Stimulated activated naive CD8-positive, alpha-beta T cell treated with anti-CD3 and anti-CD28 coated beads, Interleukin-15, amount 100 ng/mL, for 72 hours (primary cell): ENCODE measurements around the gene KRTAP4-12.
"Not testable (repeated sequence)": the region's sequence is repeated elsewhere in the genome, so short reads cannot be mapped to it uniquely, and the experiment has no call there.

Experiments
- ATAC-seq: fragments of 150-1000 bp; cut with Tn5 transposase; 2 replicates; pipeline ENCODE4 v1.10.0; 2021; ENCODE audit warnings: mild to moderate bottlenecking, moderate library complexity
- DNase-seq, 2 donors: peaks; one replicate each; pipeline ENCODE4 v3.0.0; 2021 to 2022
- H3K27ac Mint-ChIP-seq, 2 donors: one replicate each; pipeline ENCODE4 v1.8.0; 2022; ENCODE audit warnings: mild to moderate bottlenecking in 2 of 2, mixed read lengths in 2 of 2, moderate library complexity in 2 of 2
- H3K27me3 Mint-ChIP-seq: one replicate; pipeline ENCODE4 v1.8.0; 2022; ENCODE audit warnings: mixed read lengths
- H3K4me1 Mint-ChIP-seq: one replicate; pipeline ENCODE4 v1.8.0; 2022; ENCODE audit warnings: mild to moderate bottlenecking, mixed read lengths
- H3K4me3 Mint-ChIP-seq, 2 donors: one replicate each; pipeline ENCODE4 v1.8.0; 2022; ENCODE audit warnings: mild to moderate bottlenecking in 2 of 2, mixed read lengths in 2 of 2, moderate library complexity in 1 of 2
- H3K9me3 Mint-ChIP-seq, 2 donors: one replicate each; pipeline ENCODE4 v1.8.0; 2022; ENCODE audit warnings: mixed read lengths in 2 of 2

KRTAP4-12 gene

GRCh38 chr17:41123991-41124371 lies at the start of gene KRTAP4-12:
Gene KRTAP4-12, minus strand, starts transcription at chr17:41124182. Its CDS starts 60 bp downstream, at chr17:41124122.
- peak within 1 kb of the TSS; percentile 72 for H3K4me3 Mint-ChIP-seq
- not testable (repeated sequence) for ATAC-seq, DNase-seq, H3K9me3 Mint-ChIP-seq, H3K27me3 Mint-ChIP-seq
- H3K27ac Mint-ChIP-seq, result peak within 1 kb of the TSS in 1 of 2 donors; percentile 76
- peaks cover 62% of the 10 kb centered on the region for H3K4me1 Mint-ChIP-seq

DNA sequence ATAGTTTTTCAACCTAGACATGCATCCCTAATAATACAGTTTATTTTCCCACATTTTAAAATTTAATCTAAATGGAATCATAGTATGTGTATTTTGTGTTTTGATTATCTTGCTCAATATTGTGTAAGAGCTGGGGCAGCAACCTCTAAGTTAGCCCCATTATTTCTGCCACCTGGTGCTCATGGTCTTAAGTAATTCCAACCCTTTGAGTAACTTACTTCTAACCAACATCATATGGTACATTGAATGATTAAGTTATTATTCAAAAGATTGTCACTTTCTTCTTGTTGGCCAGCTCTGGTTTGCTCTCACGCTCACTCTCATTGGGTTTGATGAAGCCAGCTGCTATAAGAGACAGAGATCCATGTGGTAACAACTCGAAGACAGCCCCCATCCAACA lies 47.9 kb upstream of the KRTAP4-12 start:
- H3K27ac Mint-ChIP-seq, result no peak overlapping the region
- no peaks in the 10 kb centered on the region for H3K27me3 Mint-ChIP-seq
- DNase-seq (no peak), ATAC-seq (no peak)
- no peaks in the 10 kb centered on the region for H3K9me3 Mint-ChIP-seq
- H3K4me1 Mint-ChIP-seq, result no peaks in the 10 kb centered on the region
- no peak overlapping the region for H3K4me3 Mint-ChIP-seq

GRCh38 chr17:41168121-41168520 lies 44.1 kb upstream of the KRTAP4-12 start, which contains the start of gene KRTAP4-3:
Gene KRTAP4-3, minus strand, starts transcription at chr17:41168221. Its CDS starts 49 bp downstream, at chr17:41168172.
- no peak for DNase-seq
- no peak within 1 kb of the TSS for H3K27ac Mint-ChIP-seq
- no peaks in the 10 kb centered on the region for H3K4me1 Mint-ChIP-seq
- no peak within 1 kb of the TSS for H3K4me3 Mint-ChIP-seq
- ATAC-seq, result no peak
- no peaks in the 10 kb centered on the region for H3K9me3 Mint-ChIP-seq
- H3K27me3 Mint-ChIP-seq, result no peaks in the 10 kb centered on the region

- Mint-ChIP-seq H3K27ac (no peak overlapping the region), H3K9me3 (no peaks in the 10 kb centered on the region), H3K27me3 (no peaks in the 10 kb centered on the region), H3K4me3 (no peak overlapping the region), H3K4me1 (no peaks in the 10 kb centered on the region)
- no peak for DNase-seq
- ATAC-seq, result no peak
These were observed 43.6 kb upstream of the KRTAP4-12 start for GRCh38 chr17:41167561-41167960.

GRCh38 chr17:41163828-41164227 lies 39.8 kb upstream of the KRTAP4-12 start:
- no peaks in the 10 kb centered on the region for H3K4me1 Mint-ChIP-seq
- DNase-seq (no peak), ATAC-seq (no peak)
- no peaks in the 10 kb centered on the region for H3K9me3 Mint-ChIP-seq
- H3K4me3 Mint-ChIP-seq, result no peak overlapping the region
- no peaks in the 10 kb centered on the region for H3K27me3 Mint-ChIP-seq
- H3K27ac Mint-ChIP-seq, result no peak overlapping the region

DNA sequence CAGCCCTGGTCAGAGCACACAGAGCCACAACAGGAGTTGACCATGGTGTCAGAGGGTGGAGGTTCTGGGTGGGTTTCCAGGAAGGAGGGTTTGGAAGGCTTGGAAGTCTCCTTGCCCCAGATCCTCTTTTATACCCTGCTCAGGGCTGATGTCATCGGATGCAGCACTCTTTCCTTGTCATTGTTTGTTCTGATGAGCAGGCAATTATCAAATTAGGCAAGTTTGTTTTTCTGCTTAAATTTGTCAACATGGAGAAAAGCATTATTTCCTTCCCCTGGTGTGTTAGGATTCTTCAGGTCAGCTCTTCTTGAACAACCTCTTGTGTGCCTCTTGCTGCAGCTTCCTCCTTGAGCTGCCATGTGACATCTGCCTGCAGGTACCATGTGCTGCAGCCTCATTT lies 36.7 kb upstream of the KRTAP4-12 start, which contains the start of gene KRTAP4-4:
KRTAP4-4 (minus strand) TSS at position 101 of the 400 bp plus-strand sequence; CDS start at position 44, 57 bp downstream.
- Mint-ChIP-seq H3K4me1 (no peaks in the 10 kb centered on the region), H3K4me3 (no peak within 1 kb of the TSS), H3K27me3 (no peaks in the 10 kb centered on the region), H3K27ac (peak within 1 kb of the TSS in 1 of 2 donors; percentile 15), H3K9me3 (no peaks in the 10 kb centered on the region)
- no peak for DNase-seq
- ATAC-seq, result no peak

GRCh38 chr17:41160190-41160589 lies 36.2 kb upstream of the KRTAP4-12 start:
- not testable (repeated sequence) for DNase-seq, H3K27ac Mint-ChIP-seq, ATAC-seq, H3K4me3 Mint-ChIP-seq, H3K9me3 Mint-ChIP-seq, H3K27me3 Mint-ChIP-seq, H3K4me1 Mint-ChIP-seq

GRCh38 chr17:41153856-41154255 lies 29.9 kb upstream of the KRTAP4-12 start:
- Mint-ChIP-seq H3K4me3 (no peak overlapping the region), H3K4me1 (no peaks in the 10 kb centered on the region), H3K27ac (no peak overlapping the region), H3K9me3 (no peaks in the 10 kb centered on the region), H3K27me3 (no peaks in the 10 kb centered on the region)
- DNase-seq (no peak), ATAC-seq (no peak)

DNA sequence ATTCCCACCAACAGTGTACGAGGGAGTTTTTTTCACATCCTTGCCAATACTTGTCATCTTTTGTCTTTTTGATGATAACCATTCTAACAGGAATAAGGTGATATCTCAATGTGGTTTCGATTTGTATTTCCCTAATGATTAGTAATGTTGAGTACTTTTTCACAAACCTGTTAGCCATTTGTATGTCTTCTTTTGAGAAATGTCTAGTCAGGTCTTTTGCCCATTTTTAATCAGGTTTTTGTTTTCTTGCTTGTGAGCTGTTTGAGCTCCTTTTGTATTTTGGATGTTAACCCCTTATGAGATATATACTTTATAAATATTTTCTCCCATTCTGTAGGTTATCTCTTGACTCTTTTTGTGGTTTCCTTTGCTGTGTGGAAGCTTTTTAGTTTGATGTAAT lies 27.5 kb upstream of the KRTAP4-12 start:
- H3K4me1 Mint-ChIP-seq, result no peaks in the 10 kb centered on the region
- ATAC-seq, result no peak
- H3K9me3 Mint-ChIP-seq, result no peaks in the 10 kb centered on the region
- no peaks in the 10 kb centered on the region for H3K27me3 Mint-ChIP-seq
- H3K4me3 Mint-ChIP-seq, result no peak overlapping the region
- no peak for DNase-seq
- H3K27ac Mint-ChIP-seq, result no peak overlapping the region

DNA sequence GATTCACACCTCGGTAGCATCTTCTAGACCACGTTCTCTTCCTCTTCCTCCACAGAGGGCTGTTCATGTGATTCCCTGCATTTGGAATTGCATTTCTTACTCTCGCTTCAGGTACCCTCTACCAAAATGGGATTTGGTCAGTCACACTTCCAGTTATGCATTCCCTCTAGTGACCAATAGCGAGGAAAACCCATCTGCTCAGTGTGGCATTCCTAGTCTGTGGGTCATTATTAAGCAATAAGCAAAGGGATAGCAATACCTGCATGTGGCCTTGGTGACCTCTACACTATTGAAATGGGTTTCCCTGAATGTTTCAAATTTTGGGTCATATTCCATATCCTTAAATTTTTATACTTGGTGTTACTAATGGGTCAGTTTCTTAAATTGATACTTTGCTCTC lies 26.0 kb upstream of the KRTAP4-12 start:
- Mint-ChIP-seq H3K27me3 (no peaks in the 10 kb centered on the region), H3K4me3 (no peak overlapping the region), H3K9me3 (no peaks in the 10 kb centered on the region), H3K27ac (no peak overlapping the region), H3K4me1 (no peaks in the 10 kb centered on the region)
- ATAC-seq (no peak), DNase-seq (no peak)

GRCh38 chr17:41149652-41149985 lies 25.6 kb upstream of the KRTAP4-12 start, which contains the start of gene KRTAP4-5:
Gene KRTAP4-5, minus strand, starts transcription at chr17:41149825. Its CDS starts 58 bp downstream, at chr17:41149767.
- DNase-seq (no peak), ATAC-seq (no peak)
- Mint-ChIP-seq H3K27me3 (no peaks in the 10 kb centered on the region), H3K4me1 (no peaks in the 10 kb centered on the region), H3K9me3 (no peaks in the 10 kb centered on the region), H3K27ac (no peak within 1 kb of the TSS), H3K4me3 (no peak within 1 kb of the TSS)

DNA sequence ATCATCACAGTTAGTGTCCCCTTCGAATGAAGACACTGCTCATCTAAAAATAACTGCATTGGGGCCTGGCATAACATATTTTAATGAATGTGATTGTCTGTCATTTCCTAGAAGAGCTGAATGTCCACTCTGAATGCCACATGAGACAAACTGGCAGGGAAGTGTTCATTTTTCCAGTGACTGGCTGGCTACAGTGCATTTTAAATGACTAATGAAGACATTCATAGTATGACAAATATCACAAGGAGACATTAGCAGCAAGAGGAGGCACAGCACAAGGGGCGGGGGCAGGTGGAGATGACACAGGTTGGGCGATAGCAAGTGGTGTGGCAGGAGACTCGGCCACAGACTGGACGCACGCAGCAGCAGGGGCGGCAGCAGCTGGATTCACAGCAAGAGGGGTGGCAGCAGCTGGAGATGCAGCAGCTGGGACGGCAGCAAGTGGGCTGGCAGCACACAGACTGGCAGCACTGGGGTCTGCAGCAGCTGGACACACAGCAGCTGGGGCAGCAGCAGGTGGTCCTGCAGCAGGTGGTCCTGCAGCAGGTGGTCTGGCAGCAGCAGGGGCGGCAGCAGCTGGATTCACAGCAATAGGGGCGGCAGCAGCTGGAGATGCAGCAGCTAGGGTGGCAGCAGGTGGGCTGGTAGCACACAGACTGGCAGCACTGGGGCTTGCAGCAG lies 25.1 kb upstream of the KRTAP4-12 start:
- H3K4me3 Mint-ChIP-seq, result not testable (repeated sequence)

GRCh38 chr17:41147531-41148204 lies 23.7 kb upstream of the KRTAP4-12 start:
- Mint-ChIP-seq H3K4me3 (no peak overlapping the region), H3K27me3 (no peaks in the 10 kb centered on the region), H3K27ac (no peak overlapping the region), H3K9me3 (peaks cover 13% of the 10 kb centered on the region in 2 donors), H3K4me1 (no peaks in the 10 kb centered on the region)
- DNase-seq, result no peak
- ATAC-seq, result no peak

More for the DNA sequence above, 25.1 kb upstream of the KRTAP4-12 start:
- DNase-seq, H3K4me1 Mint-ChIP-seq, H3K27ac Mint-ChIP-seq, ATAC-seq, H3K9me3 Mint-ChIP-seq, H3K27me3 Mint-ChIP-seq: not testable (repeated sequence)

DNA sequence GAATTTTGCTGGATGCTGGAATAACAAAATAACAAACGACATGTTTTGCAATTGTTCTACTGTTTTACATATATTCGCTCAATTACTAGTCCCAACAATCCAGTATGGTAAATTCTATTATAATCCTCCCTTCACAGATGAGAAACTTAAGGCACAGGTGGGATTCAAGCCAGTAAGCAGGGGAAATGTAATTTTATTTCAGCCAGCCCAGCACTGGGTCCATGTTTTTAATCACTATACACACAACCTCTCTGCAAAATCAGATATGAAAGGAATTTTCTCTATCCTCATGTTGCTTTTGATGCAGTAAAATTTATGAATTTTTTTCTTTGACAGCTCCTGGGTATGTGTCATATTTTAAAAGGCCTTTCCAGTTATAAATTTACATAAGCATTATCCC lies 21.3 kb upstream of the KRTAP4-12 start:
- no peaks in the 10 kb centered on the region for H3K27me3 Mint-ChIP-seq
- H3K9me3 Mint-ChIP-seq, result peaks cover 23 to 26% of the 10 kb centered on the region in 2 donors
- DNase-seq (no peak), ATAC-seq (no peak)
- H3K27ac Mint-ChIP-seq, result no peak overlapping the region
- no peak overlapping the region for H3K4me3 Mint-ChIP-seq
- H3K4me1 Mint-ChIP-seq, result no peaks in the 10 kb centered on the region

DNA sequence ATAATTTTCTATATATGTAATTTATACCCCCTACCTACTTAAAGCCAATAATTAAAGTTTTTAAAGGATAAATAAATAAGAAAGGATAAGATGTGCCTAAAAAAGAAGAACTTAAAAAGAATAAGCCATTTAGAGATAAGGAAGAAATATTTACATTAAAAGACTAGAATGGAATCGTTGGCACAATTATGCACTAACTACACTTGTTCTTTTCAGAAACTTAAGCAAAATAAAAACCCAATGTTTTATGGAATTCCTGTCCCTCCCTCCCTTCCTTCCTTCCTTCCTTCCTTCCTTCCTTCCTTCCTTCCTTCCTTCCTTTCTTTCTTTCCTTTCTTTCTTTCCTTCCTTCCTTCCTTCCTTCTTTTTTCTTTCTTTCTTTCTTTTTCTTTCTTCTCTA lies 20.9 kb upstream of the KRTAP4-12 start:
- H3K9me3 Mint-ChIP-seq, result peaks cover 23 to 30% of the 10 kb centered on the region in 2 donors
- H3K27ac Mint-ChIP-seq, result no peak overlapping the region
- no peak for ATAC-seq
- no peak overlapping the region for H3K4me3 Mint-ChIP-seq
- no peaks in the 10 kb centered on the region for H3K27me3 Mint-ChIP-seq
- H3K4me1 Mint-ChIP-seq, result no peaks in the 10 kb centered on the region
- no peak for DNase-seq

- H3K27me3 Mint-ChIP-seq, result no peaks in the 10 kb centered on the region
- H3K27ac Mint-ChIP-seq, result no peak overlapping the region
- no peak for DNase-seq
- H3K4me1 Mint-ChIP-seq, result no peaks in the 10 kb centered on the region
- H3K4me3 Mint-ChIP-seq, result no peak overlapping the region
- no peak for ATAC-seq
- peaks cover 28 to 43% of the 10 kb centered on the region in 2 donors for H3K9me3 Mint-ChIP-seq
These were observed 17.4 kb upstream of the KRTAP4-12 start for GRCh38 chr17:41141361-41141760.
